ENCODE data around the gene INA.
"Not testable (repeated sequence)": the region's sequence is repeated elsewhere in the genome, so short reads cannot be mapped to it uniquely, and the experiment has no call there.

INA gene

DNA sequence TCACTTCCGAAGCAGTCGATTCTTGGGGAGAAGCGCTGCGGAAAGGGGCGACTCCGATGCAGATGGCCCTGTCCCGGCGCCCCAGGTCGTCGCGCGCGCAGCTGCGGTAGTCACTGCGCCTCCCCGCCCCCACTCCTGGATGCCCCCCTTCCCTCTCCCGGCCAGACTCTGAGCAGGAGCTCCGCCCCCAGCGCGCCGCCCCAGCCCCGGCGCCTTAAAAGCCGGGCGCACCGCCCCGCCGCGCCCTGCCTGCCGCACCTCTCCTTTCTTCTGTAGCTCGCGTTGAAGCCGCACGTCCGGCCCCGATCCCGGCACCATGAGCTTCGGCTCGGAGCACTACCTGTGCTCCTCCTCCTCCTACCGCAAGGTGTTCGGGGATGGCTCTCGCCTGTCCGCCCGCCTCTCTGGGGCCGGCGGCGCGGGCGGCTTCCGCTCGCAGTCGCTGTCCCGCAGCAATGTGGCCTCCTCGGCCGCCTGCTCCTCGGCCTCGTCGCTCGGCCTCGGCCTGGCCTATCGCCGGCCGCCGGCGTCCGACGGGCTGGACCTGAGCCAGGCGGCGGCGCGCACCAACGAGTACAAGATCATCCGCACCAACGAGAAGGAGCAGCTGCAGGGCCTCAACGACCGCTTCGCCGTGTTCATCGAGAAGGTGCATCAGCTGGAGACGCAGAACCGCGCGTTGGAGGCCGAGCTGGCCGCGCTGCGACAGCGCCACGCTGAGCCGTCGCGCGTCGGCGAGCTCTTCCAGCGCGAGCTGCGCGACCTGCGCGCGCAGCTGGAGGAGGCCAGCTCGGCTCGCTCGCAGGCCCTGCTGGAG, at the start of gene INA:
TSS of gene INA (plus strand) at position 243 of the 817 bp plus-strand sequence. CDS start at position 317, 74 bp downstream.
- peak within 1 kb of the TSS; percentile 27 for H3K4me3 ChIP-seq (ENCODE audit: low read length)
- no peak within 1 kb of the TSS for H3K27ac ChIP-seq (ENCODE audit: low read depth, low read length)
- H3K4me1 ChIP-seq (ENCODE audit: control insufficient read depth, insufficient read depth, low read length), result no peaks in the 10 kb centered on the region
- peaks cover 7% of the 10 kb centered on the region for H3K27me3 ChIP-seq (ENCODE audit: control insufficient read depth, insufficient read depth, low read length)
- H3K36me3 ChIP-seq (ENCODE audit: control insufficient read depth, insufficient read depth, low read length), result no peaks in the 10 kb centered on the region
- no peak within 1 kb of the TSS for H3K9ac ChIP-seq (ENCODE audit: low read length)

DNA sequence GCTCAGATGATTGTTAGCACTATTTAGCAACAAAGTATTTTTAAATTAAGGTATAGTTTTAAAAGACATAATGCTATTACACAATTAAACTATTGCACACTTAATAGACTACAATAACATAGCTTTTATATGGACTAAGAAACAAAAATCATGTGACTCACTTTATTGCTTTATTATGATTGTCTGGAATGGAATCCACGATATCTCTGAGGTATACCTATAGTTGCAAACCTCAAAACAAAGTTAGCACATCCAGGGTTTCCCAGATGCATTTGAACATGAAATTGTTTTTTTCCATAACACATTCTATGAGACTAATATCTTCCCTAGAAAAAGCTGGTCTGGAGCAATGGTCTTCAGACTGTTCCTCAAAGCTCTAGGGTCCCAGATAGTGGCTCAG, 49.5 kb upstream of the INA start:
- H3K4me3 ChIP-seq (ENCODE audit: low read length), result no peak overlapping the region
- no peak overlapping the region for H3K27ac ChIP-seq (ENCODE audit: low read depth, low read length)
- H3K36me3 ChIP-seq (ENCODE audit: control insufficient read depth, insufficient read depth, low read length), result no peaks in the 10 kb centered on the region
- peaks cover 4% of the 10 kb centered on the region for H3K4me1 ChIP-seq (ENCODE audit: control insufficient read depth, insufficient read depth, low read length)
- H3K27me3 ChIP-seq (ENCODE audit: control insufficient read depth, insufficient read depth, low read length), result no peaks in the 10 kb centered on the region
- no peak overlapping the region for H3K9ac ChIP-seq (ENCODE audit: low read length)

DNA sequence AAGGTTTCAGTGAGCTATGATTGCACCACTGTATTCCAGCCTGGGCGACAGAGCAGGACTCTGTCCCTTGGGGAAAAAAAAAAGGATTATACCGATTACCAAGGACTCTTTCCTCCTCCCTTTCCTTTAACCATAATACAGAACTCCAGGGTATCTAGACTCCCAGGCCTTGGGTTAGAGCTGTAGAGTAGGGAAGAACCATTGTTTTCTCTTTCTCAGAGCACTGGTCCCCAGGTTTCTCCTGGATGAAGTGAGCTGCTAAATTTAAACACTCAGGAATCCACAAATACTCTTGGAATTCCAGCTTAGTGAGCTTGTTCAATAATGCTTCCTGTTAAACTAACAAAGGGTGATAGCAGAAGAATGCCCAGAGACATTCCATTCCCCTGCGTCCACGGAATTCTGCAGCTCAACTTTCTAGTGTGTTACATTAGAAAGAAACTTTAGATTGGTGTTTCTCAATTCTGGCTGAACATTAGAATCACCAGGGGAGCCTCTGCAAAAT, 45.8 kb upstream of the INA start:
- Histone ChIP-seq H3K27me3 (ENCODE audit: control insufficient read depth, insufficient read depth, low read length) (no peaks in the 10 kb centered on the region), H3K9ac (ENCODE audit: low read length) (no peak overlapping the region), H3K4me1 (ENCODE audit: control insufficient read depth, insufficient read depth, low read length) (peaks cover 4% of the 10 kb centered on the region), H3K36me3 (ENCODE audit: control insufficient read depth, insufficient read depth, low read length) (no peaks in the 10 kb centered on the region), H3K4me3 (ENCODE audit: low read length) (peak overlapping the region; percentile 25), H3K27ac (ENCODE audit: low read depth, low read length) (no peak overlapping the region)

GRCh38 chr10:103232131-103232673, 44.7 kb upstream of the INA start:
- Histone ChIP-seq H3K4me3 (ENCODE audit: low read length) (no peak overlapping the region), H3K4me1 (ENCODE audit: control insufficient read depth, insufficient read depth, low read length) (peaks cover 4% of the 10 kb centered on the region), H3K9ac (ENCODE audit: low read length) (no peak overlapping the region), H3K27ac (ENCODE audit: low read depth, low read length) (no peak overlapping the region), H3K36me3 (ENCODE audit: control insufficient read depth, insufficient read depth, low read length) (no peaks in the 10 kb centered on the region), H3K27me3 (ENCODE audit: control insufficient read depth, insufficient read depth, low read length) (no peaks in the 10 kb centered on the region)

DNA sequence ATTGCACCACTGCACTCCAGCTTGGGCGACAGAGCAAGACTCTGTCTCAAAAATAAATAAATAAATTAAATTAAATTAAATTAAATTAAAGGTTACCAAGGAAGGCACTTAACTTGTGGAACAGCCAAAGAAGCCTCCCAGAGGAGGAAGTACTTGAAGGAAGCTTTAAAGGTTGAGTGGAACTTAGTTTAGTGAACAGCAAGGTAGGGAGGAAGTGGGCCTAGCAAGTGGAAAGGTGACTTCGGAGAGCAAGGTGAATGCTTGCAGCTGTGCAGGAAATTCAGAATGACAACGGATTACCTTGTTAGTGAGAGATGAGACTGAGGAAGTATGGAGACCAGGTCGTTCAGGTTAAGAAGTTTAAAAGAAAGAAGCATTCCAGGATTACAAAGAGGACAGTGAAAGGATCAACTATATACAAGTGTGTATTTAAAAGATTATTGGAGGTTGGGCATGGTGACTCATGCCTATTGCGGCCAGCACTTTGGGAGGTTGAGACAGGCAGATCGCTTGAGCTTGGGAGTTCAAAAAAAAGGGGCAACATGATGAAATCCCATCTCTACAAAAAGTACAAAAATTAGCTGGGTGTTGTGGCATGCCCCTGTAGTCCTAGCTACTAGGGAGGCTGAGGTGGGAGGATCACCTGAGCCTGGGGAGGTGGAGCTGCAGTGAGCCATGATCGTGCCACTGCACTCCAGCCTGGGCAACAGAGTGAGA, 44.0 kb upstream of the INA start:
- no peak overlapping the region for H3K4me3 ChIP-seq (ENCODE audit: low read length)
- H3K36me3 ChIP-seq (ENCODE audit: control insufficient read depth, insufficient read depth, low read length), result no peaks in the 10 kb centered on the region
- no peak overlapping the region for H3K27ac ChIP-seq (ENCODE audit: low read depth, low read length)
- H3K4me1 ChIP-seq (ENCODE audit: control insufficient read depth, insufficient read depth, low read length), result peaks cover 4% of the 10 kb centered on the region
- H3K9ac ChIP-seq (ENCODE audit: low read length), result no peak overlapping the region
- H3K27me3 ChIP-seq (ENCODE audit: control insufficient read depth, insufficient read depth, low read length), result no peaks in the 10 kb centered on the region

- H3K4me3 ChIP-seq (ENCODE audit: low read length), result no peak overlapping the region
- peaks cover 4% of the 10 kb centered on the region for H3K4me1 ChIP-seq (ENCODE audit: control insufficient read depth, insufficient read depth, low read length)
These were observed 41.2 kb upstream of the INA start for GRCh38 chr10:103235775-103236174.

GRCh38 chr10:103238506-103239252, 38.3 kb upstream of the INA start:
- H3K4me1 ChIP-seq (ENCODE audit: control insufficient read depth, insufficient read depth, low read length), result no peaks in the 10 kb centered on the region
- H3K36me3 ChIP-seq (ENCODE audit: control insufficient read depth, insufficient read depth, low read length), result no peaks in the 10 kb centered on the region
- no peak overlapping the region for H3K27ac ChIP-seq (ENCODE audit: low read depth, low read length)
- no peak overlapping the region for H3K9ac ChIP-seq (ENCODE audit: low read length)
- H3K4me3 ChIP-seq (ENCODE audit: low read length), result no peak overlapping the region
- H3K27me3 ChIP-seq (ENCODE audit: control insufficient read depth, insufficient read depth, low read length), result no peaks in the 10 kb centered on the region

More at GRCh38 chr10:103235775-103236174, 41.2 kb upstream of the INA start:
- Histone ChIP-seq H3K9ac (ENCODE audit: low read length) (no peak overlapping the region), H3K36me3 (ENCODE audit: control insufficient read depth, insufficient read depth, low read length) (no peaks in the 10 kb centered on the region), H3K27me3 (ENCODE audit: control insufficient read depth, insufficient read depth, low read length) (no peaks in the 10 kb centered on the region), H3K27ac (ENCODE audit: low read depth, low read length) (no peak overlapping the region)

DNA sequence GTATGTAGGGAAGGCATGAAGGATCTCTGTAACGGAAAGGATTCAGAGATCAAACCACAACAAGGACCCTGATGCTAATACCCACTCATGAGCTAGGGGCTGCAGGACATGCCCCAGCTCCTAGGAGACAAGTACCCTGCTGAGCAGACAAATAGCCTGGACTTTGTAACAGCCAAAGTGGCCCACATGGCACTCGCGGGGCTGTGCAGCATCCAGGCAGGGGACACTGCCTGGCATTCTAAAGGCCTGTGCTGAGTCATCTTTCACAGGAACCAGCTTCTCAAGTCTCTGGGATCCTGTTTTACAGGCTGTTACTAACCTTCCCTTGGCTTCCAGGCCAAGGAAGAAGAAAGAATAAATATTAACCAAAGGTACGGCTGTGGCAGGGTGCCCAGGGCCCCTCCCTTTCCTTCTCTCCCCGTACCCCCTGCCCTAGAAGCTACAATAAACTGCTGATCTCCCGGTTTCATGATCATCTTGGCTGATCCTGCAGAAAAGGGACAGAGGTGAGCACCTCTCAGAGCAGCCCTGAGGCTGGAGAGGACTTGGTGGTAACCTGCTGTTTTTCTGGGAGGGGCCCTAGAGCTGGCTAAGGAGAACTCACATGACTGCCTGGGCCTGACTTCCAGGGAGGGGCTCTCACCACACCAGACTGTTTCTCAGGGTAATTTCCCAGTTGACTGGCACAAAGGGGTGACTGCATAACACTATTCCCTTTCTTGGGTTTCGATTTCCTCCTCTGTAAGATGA, 35.5 kb upstream of the INA start:
- Histone ChIP-seq H3K4me3 (ENCODE audit: low read length) (no peak overlapping the region), H3K27ac (ENCODE audit: low read depth, low read length) (no peak overlapping the region), H3K27me3 (ENCODE audit: control insufficient read depth, insufficient read depth, low read length) (no peaks in the 10 kb centered on the region), H3K36me3 (ENCODE audit: control insufficient read depth, insufficient read depth, low read length) (no peaks in the 10 kb centered on the region), H3K4me1 (ENCODE audit: control insufficient read depth, insufficient read depth, low read length) (no peaks in the 10 kb centered on the region), H3K9ac (ENCODE audit: low read length) (no peak overlapping the region)

GRCh38 chr10:103244666-103245271, 32.2 kb upstream of the INA start:
- no peaks in the 10 kb centered on the region for H3K27me3 ChIP-seq (ENCODE audit: control insufficient read depth, insufficient read depth, low read length)
- no peaks in the 10 kb centered on the region for H3K36me3 ChIP-seq (ENCODE audit: control insufficient read depth, insufficient read depth, low read length)
- no peak overlapping the region for H3K9ac ChIP-seq (ENCODE audit: low read length)
- no peaks in the 10 kb centered on the region for H3K4me1 ChIP-seq (ENCODE audit: control insufficient read depth, insufficient read depth, low read length)
- no peak overlapping the region for H3K27ac ChIP-seq (ENCODE audit: low read depth, low read length)
- H3K4me3 ChIP-seq (ENCODE audit: low read length), result no peak overlapping the region

- H3K36me3 ChIP-seq (ENCODE audit: control insufficient read depth, insufficient read depth, low read length); H3K27me3 ChIP-seq (ENCODE audit: control insufficient read depth, insufficient read depth, low read length); H3K4me3 ChIP-seq (ENCODE audit: low read length); H3K9ac ChIP-seq (ENCODE audit: low read length); H3K27ac ChIP-seq (ENCODE audit: low read depth, low read length); H3K4me1 ChIP-seq (ENCODE audit: control insufficient read depth, insufficient read depth, low read length): not testable (repeated sequence)
These were observed 31.4 kb upstream of the INA start, which contains the start of gene RPEL1 for GRCh38 chr10:103245587-103245986. RPEL1 (plus strand) TSS chr10:103245887; CDS start chr10:103245997, 110 bp downstream.

- no peaks in the 10 kb centered on the region for H3K4me1 ChIP-seq (ENCODE audit: control insufficient read depth, insufficient read depth, low read length)
- H3K27me3 ChIP-seq (ENCODE audit: control insufficient read depth, insufficient read depth, low read length), result no peaks in the 10 kb centered on the region
- no peaks in the 10 kb centered on the region for H3K36me3 ChIP-seq (ENCODE audit: control insufficient read depth, insufficient read depth, low read length)
- H3K27ac ChIP-seq (ENCODE audit: low read depth, low read length), result no peak overlapping the region
- H3K9ac ChIP-seq (ENCODE audit: low read length), result no peak overlapping the region
- no peak overlapping the region for H3K4me3 ChIP-seq (ENCODE audit: low read length)
These were observed 30.6 kb upstream of the INA start for GRCh38 chr10:103246324-103246723.
